ENCODE data around the gene ARAP2. TPM values are rescaled to one million over a fixed set of nuclear protein-coding genes. Genes with fewer than 3 reads are reported as not detected.

The ARAP2 gene
- total and polyA plus RNA-seq, 9 donors = 0.76 to 77.3 (median 5.9) TPM

DNA sequence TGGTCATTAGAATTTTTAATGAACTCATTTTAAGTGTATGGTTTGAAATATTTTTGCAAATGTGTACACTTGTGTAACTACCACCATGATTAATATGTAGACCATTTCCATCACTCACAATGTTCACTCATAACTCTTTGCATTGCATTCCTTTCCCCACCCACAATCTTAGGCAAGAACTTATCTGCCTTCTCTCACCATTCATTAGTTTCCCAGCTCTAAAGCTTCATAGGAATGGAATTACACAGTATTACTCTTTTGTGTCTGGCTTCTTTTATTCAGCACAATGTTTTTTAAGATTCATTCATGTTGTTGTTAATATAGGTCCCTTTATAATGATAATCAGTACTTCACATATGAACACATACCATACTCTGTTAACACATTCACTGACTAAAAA lies 106.1 kb downstream of the ARAP2 start:
- TF ChIP-seq EP300 (IDR thresholded peaks at IDR 0.05) (no peak), POLR2A (IDR thresholded peaks at IDR 0.05) (no peak)
- TF ChIP-seq, protein P1, sequence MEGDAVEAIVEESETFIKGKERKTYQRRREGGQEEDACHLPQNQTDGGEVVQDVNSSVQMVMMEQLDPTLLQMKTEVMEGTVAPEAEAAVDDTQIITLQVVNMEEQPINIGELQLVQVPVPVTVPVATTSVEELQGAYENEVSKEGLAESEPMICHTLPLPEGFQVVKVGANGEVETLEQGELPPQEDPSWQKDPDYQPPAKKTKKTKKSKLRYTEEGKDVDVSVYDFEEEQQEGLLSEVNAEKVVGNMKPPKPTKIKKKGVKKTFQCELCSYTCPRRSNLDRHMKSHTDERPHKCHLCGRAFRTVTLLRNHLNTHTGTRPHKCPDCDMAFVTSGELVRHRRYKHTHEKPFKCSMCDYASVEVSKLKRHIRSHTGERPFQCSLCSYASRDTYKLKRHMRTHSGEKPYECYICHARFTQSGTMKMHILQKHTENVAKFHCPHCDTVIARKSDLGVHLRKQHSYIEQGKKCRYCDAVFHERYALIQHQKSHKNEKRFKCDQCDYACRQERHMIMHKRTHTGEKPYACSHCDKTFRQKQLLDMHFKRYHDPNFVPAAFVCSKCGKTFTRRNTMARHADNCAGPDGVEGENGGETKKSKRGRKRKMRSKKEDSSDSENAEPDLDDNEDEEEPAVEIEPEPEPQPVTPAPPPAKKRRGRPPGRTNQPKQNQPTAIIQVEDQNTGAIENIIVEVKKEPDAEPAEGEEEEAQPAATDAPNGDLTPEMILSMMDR (IDR thresholded peaks at IDR 0.05) = no peak
- intact Hi-C loops (cut with DNase I) = no loop called here
- Histone ChIP-seq H3K27ac (no peak overlapping the region), H3K27me3 (peaks cover 3% of the 10 kb centered on the region), H3K36me3 (no peaks in the 10 kb centered on the region), H3K9me3 (no peaks in the 10 kb centered on the region), H3K4me3 (no peak overlapping the region), H3K4me1 (ENCODE audit: insufficient read depth) (no peaks in the 10 kb centered on the region)
- no peak for DNase-seq

DNA sequence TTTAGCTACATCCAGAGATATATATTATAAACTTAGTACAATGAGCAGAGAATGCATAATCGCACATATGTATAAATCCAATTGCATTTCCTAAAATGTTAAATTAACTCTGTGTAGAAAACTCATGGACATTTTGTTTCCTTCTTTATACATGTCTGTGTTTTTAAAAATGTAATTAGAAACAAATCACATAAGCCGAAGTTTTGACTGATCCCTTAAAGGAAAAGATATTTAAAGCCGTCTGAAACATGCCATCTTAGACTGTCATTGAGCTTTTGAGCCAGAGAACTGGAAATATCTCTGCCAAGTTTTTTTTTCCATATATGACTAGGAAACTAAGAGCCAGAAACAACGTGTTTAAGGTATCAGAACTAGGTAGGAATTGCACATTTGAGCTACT lies 107.0 kb downstream of the ARAP2 start:
- intact Hi-C loops (cut with DNase I) = no loop called here
- H3K4me1 ChIP-seq (ENCODE audit: insufficient read depth) = no peaks in the 10 kb centered on the region
- peaks cover 3% of the 10 kb centered on the region for H3K27me3 ChIP-seq
- no peak for DNase-seq
- WGBS, 3 donors = 51 to 74% (median 57%) methylated on average over 4 of the region's 4 CpGs
- no peaks in the 10 kb centered on the region for H3K36me3 ChIP-seq
- H3K4me3 ChIP-seq = no peak overlapping the region
- TF ChIP-seq POLR2A (IDR thresholded peaks at IDR 0.05) = no peak
- TF ChIP-seq EP300 (IDR thresholded peaks at IDR 0.05) = no peak
- TF ChIP-seq, protein P1 (IDR thresholded peaks at IDR 0.05) = no peak
- no peaks in the 10 kb centered on the region for H3K9me3 ChIP-seq
- no peak overlapping the region for H3K27ac ChIP-seq

DNA sequence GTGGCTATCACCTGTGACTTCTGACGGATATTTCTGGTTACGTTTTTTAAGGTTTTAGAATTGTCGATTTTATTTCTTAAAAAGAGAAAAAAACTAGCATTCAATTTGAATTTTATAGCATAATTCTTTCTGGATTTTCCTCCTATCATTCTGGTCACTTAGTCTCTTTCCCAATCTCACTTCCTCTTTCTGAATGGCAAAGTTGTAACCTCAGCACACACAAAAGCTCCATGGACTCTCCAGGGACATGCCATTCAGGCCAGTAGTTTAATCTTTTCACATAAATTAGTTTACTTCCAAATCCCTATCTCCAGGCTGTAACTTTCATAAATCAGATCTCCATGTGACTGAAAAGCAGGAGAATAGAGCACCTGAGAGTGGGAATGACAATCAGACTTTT lies 110.7 kb downstream of the ARAP2 start:
- intact Hi-C loops (cut with DNase I) = no loop called here
- DNase-seq = no peak
- 93 to 94% (median 93%) methylated on average over 3 of the region's 3 CpGs for WGBS, 3 donors

DNA sequence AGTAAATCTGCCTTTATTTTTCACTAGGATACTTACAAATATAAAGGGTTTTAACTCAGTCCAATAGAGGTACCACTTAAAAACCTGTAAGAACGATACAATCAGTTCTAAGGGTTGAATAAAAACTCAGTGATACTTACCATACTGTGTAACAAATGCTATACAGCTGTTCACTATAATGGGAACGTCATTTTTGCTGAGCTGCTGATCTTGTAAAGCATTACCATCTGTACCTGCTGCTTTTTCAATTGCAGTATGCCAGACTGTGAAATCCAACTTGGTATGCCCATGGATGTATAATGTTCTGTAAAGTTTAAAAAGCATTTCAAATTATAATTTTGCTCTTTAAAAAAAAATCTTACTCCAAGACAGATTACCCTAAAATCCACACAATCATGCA lies 111.2 kb downstream of the ARAP2 start:
- no peaks in the 10 kb centered on the region for H3K27me3 ChIP-seq
- H3K4me1 ChIP-seq (ENCODE audit: insufficient read depth) = no peaks in the 10 kb centered on the region
- no peaks in the 10 kb centered on the region for H3K36me3 ChIP-seq
- intact Hi-C loops (cut with DNase I) = no loop called here
- TF ChIP-seq, protein P1 (IDR thresholded peaks at IDR 0.05) = no peak
- TF ChIP-seq EP300 (IDR thresholded peaks at IDR 0.05) (no peak), POLR2A (IDR thresholded peaks at IDR 0.05) (no peak)
- DNase-seq = no peak
- 69 to 72% (median 71%) methylated on average over 2 of the region's 2 CpGs for WGBS, 3 donors
- no peaks in the 10 kb centered on the region for H3K9me3 ChIP-seq
- H3K4me3 ChIP-seq = no peak overlapping the region
- no peak overlapping the region for H3K27ac ChIP-seq

More for the DNA sequence above, 110.7 kb downstream of the ARAP2 start:
- H3K9me3 ChIP-seq = no peaks in the 10 kb centered on the region
- H3K27me3 ChIP-seq = no peaks in the 10 kb centered on the region
- H3K36me3 ChIP-seq = no peaks in the 10 kb centered on the region
- H3K4me1 ChIP-seq (ENCODE audit: insufficient read depth) = no peaks in the 10 kb centered on the region
- TF ChIP-seq POLR2A (IDR thresholded peaks at IDR 0.05) = no peak
- TF ChIP-seq EP300 (IDR thresholded peaks at IDR 0.05) = no peak
- no peak overlapping the region for H3K4me3 ChIP-seq
- no peak overlapping the region for H3K27ac ChIP-seq

DNA sequence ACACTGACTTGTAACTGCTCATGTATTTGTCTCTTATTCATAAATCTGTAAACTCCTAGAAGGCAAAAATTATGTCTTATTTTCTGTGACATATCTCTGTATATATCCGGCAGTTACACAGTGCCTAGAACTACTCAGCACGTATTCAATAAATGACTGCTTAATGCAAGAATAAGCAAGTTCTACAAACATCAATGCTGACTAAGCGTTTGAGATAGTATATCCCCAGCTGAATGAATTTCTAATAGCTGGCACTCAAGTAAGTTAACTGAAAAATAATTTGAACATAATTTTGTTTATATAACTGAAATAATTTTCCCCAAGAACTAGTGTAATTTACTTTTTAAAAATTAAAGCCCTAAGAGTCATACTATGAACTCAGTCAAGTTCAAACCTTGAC lies 113.7 kb downstream of the ARAP2 start:
- 87 to 91% (median 90%) methylated on average over 3 of the region's 3 CpGs for WGBS, 3 donors
- H3K9me3 ChIP-seq = no peaks in the 10 kb centered on the region

More for the DNA sequence above, 113.7 kb downstream of the ARAP2 start:
- no peaks in the 10 kb centered on the region for H3K36me3 ChIP-seq
- H3K4me3 ChIP-seq = no peak overlapping the region
- TF ChIP-seq POLR2A (IDR thresholded peaks at IDR 0.05) = no peak
- TF ChIP-seq, protein P1 (IDR thresholded peaks at IDR 0.05) = no peak
- intact Hi-C loops (cut with DNase I) = no loop called here
- H3K27me3 ChIP-seq = no peaks in the 10 kb centered on the region
- H3K4me1 ChIP-seq (ENCODE audit: insufficient read depth) = no peaks in the 10 kb centered on the region
- H3K27ac ChIP-seq = no peak overlapping the region
- DNase-seq = no peak
